ENCODE data around the gene ELF1. TPM values are rescaled to one million over a fixed set of nuclear protein-coding genes. Genes with fewer than 3 reads are reported as not detected.

ELF1 gene
- total and polyA plus RNA-seq, 10 of the 15 experiments (the other 5 are each of a cell fraction or from before 2014, with no cell fraction given): 43.3 to 97.6 (median 55.7) TPM

- peak; percentile 22 to 59; a peak in 1 of 4 replicates for TF ChIP-seq EP300 (IDR thresholded peaks at IDR 0.05; ENCODE audit: borderline replicate concordance in 1 of 2, control insufficient read depth in 1 of 2, low read depth in 2 of 2, low read length in 2 of 2)
- TF ChIP-seq NBN (IDR thresholded peaks at IDR 0.05): 0 out of 2 replicates have a peak, but pooled peaks have one; percentile 18
- 0 out of 4 replicates have a peak, but pooled peaks of 1 of the 2 experiments have one; percentile 28 for TF ChIP-seq CEBPB (IDR thresholded peaks at IDR 0.05; ENCODE audit: borderline replicate concordance in 1 of 2, low read depth in 2 of 2, low read length in 2 of 2)
- TF ChIP-seq, protein P1, sequence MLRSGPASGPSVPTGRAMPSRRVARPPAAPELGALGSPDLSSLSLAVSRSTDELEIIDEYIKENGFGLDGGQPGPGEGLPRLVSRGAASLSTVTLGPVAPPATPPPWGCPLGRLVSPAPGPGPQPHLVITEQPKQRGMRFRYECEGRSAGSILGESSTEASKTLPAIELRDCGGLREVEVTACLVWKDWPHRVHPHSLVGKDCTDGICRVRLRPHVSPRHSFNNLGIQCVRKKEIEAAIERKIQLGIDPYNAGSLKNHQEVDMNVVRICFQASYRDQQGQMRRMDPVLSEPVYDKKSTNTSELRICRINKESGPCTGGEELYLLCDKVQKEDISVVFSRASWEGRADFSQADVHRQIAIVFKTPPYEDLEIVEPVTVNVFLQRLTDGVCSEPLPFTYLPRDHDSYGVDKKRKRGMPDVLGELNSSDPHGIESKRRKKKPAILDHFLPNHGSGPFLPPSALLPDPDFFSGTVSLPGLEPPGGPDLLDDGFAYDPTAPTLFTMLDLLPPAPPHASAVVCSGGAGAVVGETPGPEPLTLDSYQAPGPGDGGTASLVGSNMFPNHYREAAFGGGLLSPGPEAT (IDR thresholded peaks at IDR 0.05; ENCODE audit: low read depth): peak; percentile 27; the same call in 1 of the 2 replicates
- TF ChIP-seq, protein P2, sequence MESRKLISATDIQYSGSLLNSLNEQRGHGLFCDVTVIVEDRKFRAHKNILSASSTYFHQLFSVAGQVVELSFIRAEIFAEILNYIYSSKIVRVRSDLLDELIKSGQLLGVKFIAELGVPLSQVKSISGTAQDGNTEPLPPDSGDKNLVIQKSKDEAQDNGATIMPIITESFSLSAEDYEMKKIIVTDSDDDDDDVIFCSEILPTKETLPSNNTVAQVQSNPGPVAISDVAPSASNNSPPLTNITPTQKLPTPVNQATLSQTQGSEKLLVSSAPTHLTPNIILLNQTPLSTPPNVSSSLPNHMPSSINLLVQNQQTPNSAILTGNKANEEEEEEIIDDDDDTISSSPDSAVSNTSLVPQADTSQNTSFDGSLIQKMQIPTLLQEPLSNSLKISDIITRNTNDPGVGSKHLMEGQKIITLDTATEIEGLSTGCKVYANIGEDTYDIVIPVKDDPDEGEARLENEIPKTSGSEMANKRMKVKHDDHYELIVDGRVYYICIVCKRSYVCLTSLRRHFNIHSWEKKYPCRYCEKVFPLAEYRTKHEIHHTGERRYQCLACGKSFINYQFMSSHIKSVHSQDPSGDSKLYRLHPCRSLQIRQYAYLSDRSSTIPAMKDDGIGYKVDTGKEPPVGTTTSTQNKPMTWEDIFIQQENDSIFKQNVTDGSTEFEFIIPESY (IDR thresholded peaks at IDR 0.05): no peak
- no peak for TF ChIP-seq KAT2A (conservative IDR thresholded peaks at IDR 0.05; ENCODE audit: control insufficient read depth, low read depth, low read length)
- peak; percentile 65; the same call in 1 of the 2 replicates for TF ChIP-seq POLR2AphosphoS5 (IDR thresholded peaks at IDR 0.05; ENCODE audit: low read length)
- TF ChIP-seq RB1 (IDR thresholded peaks at IDR 0.05; ENCODE audit: borderline replicate concordance): no peak
- peak; percentile 89 for TF ChIP-seq CREB1 (IDR thresholded peaks at IDR 0.05; ENCODE audit: low read depth)
- TF ChIP-seq LARP7 (IDR thresholded peaks at IDR 0.05): no peak
- TF ChIP-seq ZNF384 (IDR thresholded peaks at IDR 0.05; ENCODE audit: borderline replicate concordance, low read depth, low read length): peak; percentile 47; the same call in 1 of the 2 replicates
- TF ChIP-seq CBX5 (IDR thresholded peaks at IDR 0.05; ENCODE audit: low read depth): 0 out of 2 replicates have a peak, but pooled peaks have one; percentile 29
- TF ChIP-seq, protein P3, sequence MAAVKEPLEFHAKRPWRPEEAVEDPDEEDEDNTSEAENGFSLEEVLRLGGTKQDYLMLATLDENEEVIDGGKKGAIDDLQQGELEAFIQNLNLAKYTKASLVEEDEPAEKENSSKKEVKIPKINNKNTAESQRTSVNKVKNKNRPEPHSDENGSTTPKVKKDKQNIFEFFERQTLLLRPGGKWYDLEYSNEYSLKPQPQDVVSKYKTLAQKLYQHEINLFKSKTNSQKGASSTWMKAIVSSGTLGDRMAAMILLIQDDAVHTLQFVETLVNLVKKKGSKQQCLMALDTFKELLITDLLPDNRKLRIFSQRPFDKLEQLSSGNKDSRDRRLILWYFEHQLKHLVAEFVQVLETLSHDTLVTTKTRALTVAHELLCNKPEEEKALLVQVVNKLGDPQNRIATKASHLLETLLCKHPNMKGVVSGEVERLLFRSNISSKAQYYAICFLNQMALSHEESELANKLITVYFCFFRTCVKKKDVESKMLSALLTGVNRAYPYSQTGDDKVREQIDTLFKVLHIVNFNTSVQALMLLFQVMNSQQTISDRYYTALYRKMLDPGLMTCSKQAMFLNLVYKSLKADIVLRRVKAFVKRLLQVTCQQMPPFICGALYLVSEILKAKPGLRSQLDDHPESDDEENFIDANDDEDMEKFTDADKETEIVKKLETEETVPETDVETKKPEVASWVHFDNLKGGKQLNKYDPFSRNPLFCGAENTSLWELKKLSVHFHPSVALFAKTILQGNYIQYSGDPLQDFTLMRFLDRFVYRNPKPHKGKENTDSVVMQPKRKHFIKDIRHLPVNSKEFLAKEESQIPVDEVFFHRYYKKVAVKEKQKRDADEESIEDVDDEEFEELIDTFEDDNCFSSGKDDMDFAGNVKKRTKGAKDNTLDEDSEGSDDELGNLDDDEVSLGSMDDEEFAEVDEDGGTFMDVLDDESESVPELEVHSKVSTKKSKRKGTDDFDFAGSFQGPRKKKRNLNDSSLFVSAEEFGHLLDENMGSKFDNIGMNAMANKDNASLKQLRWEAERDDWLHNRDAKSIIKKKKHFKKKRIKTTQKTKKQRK (IDR thresholded peaks at IDR 0.05; ENCODE audit: low read depth, low read length): no peak
- TF ChIP-seq CUX1 (IDR thresholded peaks at IDR 0.05; ENCODE audit: insufficient replicate concordance, low read depth, low read length): no peak
Measured at GRCh38 chr13:40982772-40983171, 36.3 kb downstream of the ELF1 start (continued).
